GM12878 (cell line): Measurements from ENCODE around the gene LRRC45. TPM values are rescaled to one million over a fixed set of nuclear protein-coding genes. Genes with fewer than 3 reads are reported as not detected.

Experiments used
- CBFB ChIP-seq: IDR thresholded peaks from 2 replicates; pipeline ENCODE4 v1.6.1; 2016; ENCODE audit warnings: antibody characterized with exemption, low read depth
- CBX3 ChIP-seq: fragments of 200-600 bp; sonication (generic); IDR thresholded peaks from 2 replicates; pipeline ENCODE4 v1.6.1; 2016; ENCODE audit warnings: low read depth, borderline replicate concordance
- DPF2 ChIP-seq: fragments of 450-650 bp; IDR thresholded peaks from 2 replicates; pipeline ENCODE4 v1.6.1; 2017; ENCODE audit warnings: mild to moderate bottlenecking
- FOS ChIP-seq: IDR thresholded peaks from 3 replicates; pipeline ENCODE4 v1.6.1; 2011; ENCODE audit warnings: borderline replicate concordance; ENCODE audit not compliant: insufficient read length; ENCODE audit errors: extremely low read depth
- HSF1 ChIP-seq: fragments of 150-350 bp; IDR thresholded peaks from 2 replicates; pipeline ENCODE4 v1.6.1; 2014; ENCODE audit warnings: mild to moderate bottlenecking, low read depth, low read length
- IKZF2 ChIP-seq, 2 experiments: fragments of 450-650 bp; IDR thresholded peaks; 2 replicates each; pipeline ENCODE4 v1.6.1; 2017; ENCODE audit warnings: mild to moderate bottlenecking in 2 of 2, moderate library complexity in 2 of 2
- LARP7 ChIP-seq: fragments of 450-650 bp; IDR thresholded peaks from 2 replicates; pipeline ENCODE4 v1.6.1; 2017; ENCODE audit warnings: mild to moderate bottlenecking
- MEF2B ChIP-seq: fragments of 450-650 bp; IDR thresholded peaks from 2 replicates; pipeline ENCODE4 v1.6.1; 2018; ENCODE audit warnings: mild to moderate bottlenecking, moderate library complexity; ENCODE audit not compliant: partially characterized antibody, poor library complexity, severe bottlenecking
- NFYA ChIP-seq: IDR thresholded peaks from 2 replicates; pipeline ENCODE4 v1.6.1; 2011; ENCODE audit warnings: low read depth, mild to moderate bottlenecking, low read length, improper control_type of control experiment, borderline replicate concordance
- NR2C2 ChIP-seq: IDR thresholded peaks from 2 replicates; pipeline ENCODE4 v1.6.1; 2011; ENCODE audit warnings: borderline replicate concordance, low read depth; ENCODE audit not compliant: control insufficient read depth, insufficient read length
- RBBP5 ChIP-seq: fragments of 200-600 bp; sonication (generic); conservative IDR thresholded peaks from 2 replicates; pipeline ENCODE4 v1.6.1; 2016
- SMARCA5 ChIP-seq: fragments of 450-650 bp; IDR thresholded peaks from 2 replicates; pipeline ENCODE4 v1.6.1; 2017; ENCODE audit warnings: mild to moderate bottlenecking
- TCF3 ChIP-seq: IDR thresholded peaks from 2 replicates; pipeline ENCODE4 v1.6.1; 2012; ENCODE audit warnings: low read depth, mild to moderate bottlenecking, low read length, borderline replicate concordance; ENCODE audit not compliant: insufficient read depth
- ZBTB11 ChIP-seq: fragments of 450-650 bp; formaldehyde crosslinking; IDR thresholded peaks from 2 replicates; pipeline ENCODE4 v1.5.0; 2022; ENCODE audit warnings: mild to moderate bottlenecking, missing genetic modification characterization
- ZBTB4 ChIP-seq: fragments of 450-650 bp; formaldehyde crosslinking; IDR thresholded peaks from 2 replicates; pipeline ENCODE4 v1.4.0; 2022; ENCODE audit warnings: mild to moderate bottlenecking, moderate library complexity
- ZNF384 ChIP-seq: IDR thresholded peaks from 2 replicates; pipeline ENCODE4 v1.6.1; 2012; ENCODE audit warnings: low read depth, mild to moderate bottlenecking, low read length, improper control_type of control experiment, borderline replicate concordance
- ZNF687 ChIP-seq: fragments of 450-650 bp; IDR thresholded peaks from 2 replicates; pipeline ENCODE4 v1.6.1; 2017; ENCODE audit warnings: mild to moderate bottlenecking, moderate library complexity
- polyA plus RNA-seq, 11 experiments: library from polyadenylated mRNA; depleted of rRNA in 4 of 11; unstranded in 6 of 11; stranded (reverse) in 5 of 11; fragments of >200 nt; fragmentation: Nextera tagmentation in 4 of 11; fragmentation: Illumina TruSeq in 1 of 11; extraction: Ambion mirVana in 4 of 11; extraction: Trizol in 1 of 11; gene quantifications; 1 replicate in 1 of 11; 2 replicates in 10 of 11; pipeline versions ENCODE4 v1.2.1 to v1.2.3, GENCODE V29; 2011 to 2016; ENCODE audit warnings: inconsistent platforms in 2 of 11, missing spikeins in 2 of 11, low read depth in 1 of 11
- total RNA-seq, 4 experiments: library from RNA; depleted of rRNA in 3 of 4; stranded (reverse); fragments of >200 nt in 3 of 4; fragmentation: Illumina TruSeq in 1 of 4; extraction: Trizol in 1 of 4; gene quantifications; 2 replicates each; pipeline versions ENCODE4 v1.2.1 to v1.2.3, GENCODE V29; 2013 to 2021

LRRC45 gene
- total and polyA plus RNA-seq, 10 of the 15 experiments (the other 5 are each of a cell fraction or from before 2014, with no cell fraction given): 0.03 to 27.7 (median 10.4) TPM

GRCh38 chr17:82037092-82037888 is 14.2 kb downstream of the LRRC45 start, which contains the start of gene DCXR (continued):
- TF ChIP-seq ZBTB4 (no peak), RBBP5 (no peak), CBX3 (no peak), LARP7 (peak; percentile 96), NR2C2 (no peak), MEF2B (no peak), ZNF687 (peak; percentile 88), CBFB (no peak), NFYA (no peak), ZBTB11 (CRISPR knock-in tag) (no peak), SMARCA5 (peak; percentile 99), HSF1 (no peak), TCF3 (no peak), FOS (no peak), ZNF384 (no peak), DPF2 (peak; percentile 95), IKZF2 (IDR thresholded peaks at IDR 0.05) (no peak)
